ENCODE results near the gene SPATA46.

Gene SPATA46

DNA sequence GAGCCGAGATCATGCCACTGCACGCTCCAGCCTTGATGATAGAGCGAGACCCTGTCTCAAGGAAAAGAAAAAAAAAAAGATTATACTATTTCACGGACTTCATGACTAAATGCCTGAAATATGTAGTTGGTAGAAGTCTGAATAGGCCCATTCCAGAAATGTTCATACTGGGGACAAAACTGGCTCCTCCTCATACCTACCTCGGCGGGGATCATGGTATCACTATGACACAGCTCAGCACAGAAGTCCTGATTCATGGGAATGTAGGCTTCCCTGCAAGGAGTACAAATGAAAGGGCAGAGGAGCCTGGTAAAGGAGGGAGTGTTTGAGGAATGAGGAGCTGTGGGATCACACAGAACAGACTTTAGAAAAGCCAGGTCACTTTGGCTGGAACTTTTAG lies 5.0 kb downstream of the SPATA46 start:
- DNase-seq: no peak
- no peaks in the 10 kb centered on the region for H3K27me3 ChIP-seq (ENCODE audit: insufficient read depth, low read length, poor library complexity)
- H2BK120ac ChIP-seq (ENCODE audit: low read depth, low read length): no peak overlapping the region
- H4K8ac ChIP-seq (ENCODE audit: low read depth, low read length): no peak overlapping the region
- no peak overlapping the region for H2BK15ac ChIP-seq (replicated peaks; ENCODE audit: low read depth)
- no peak overlapping the region for H3K18ac ChIP-seq (ENCODE audit: low read length)
- no peaks in the 10 kb centered on the region for H3K4me1 ChIP-seq (ENCODE audit: control insufficient read depth, low read depth, low read length)
- H3K36me3 ChIP-seq (ENCODE audit: control insufficient read depth, insufficient read depth, low read length): no peaks in the 10 kb centered on the region
- H4K5ac ChIP-seq (ENCODE audit: low read length): no peak overlapping the region
- H3K23ac ChIP-seq (ENCODE audit: low read length): no peak overlapping the region
- H3K4ac ChIP-seq (ENCODE audit: low read depth, low read length): no peak overlapping the region
- no peaks in the 10 kb centered on the region for H3K79me2 ChIP-seq (ENCODE audit: control insufficient read depth, insufficient read depth, low read length)
- no peak overlapping the region for H2BK5ac ChIP-seq (ENCODE audit: low read length)
- no peak overlapping the region for H3K9ac ChIP-seq (ENCODE audit: low read length)
- H2AK5ac ChIP-seq (ENCODE audit: low read length): no peak overlapping the region
- no peak overlapping the region for H3K4me2 ChIP-seq (ENCODE audit: low read length)
- H3K27ac ChIP-seq (ENCODE audit: low read depth, low read length): no peak overlapping the region
- no peak overlapping the region for H3K56ac ChIP-seq (ENCODE audit: low read length)
- no peaks in the 10 kb centered on the region for H3K79me1 ChIP-seq (ENCODE audit: low read length)
- no peak overlapping the region for H3K4me3 ChIP-seq (ENCODE audit: low read length)
- no CpG with 5 or more reads among the region's 6 CpGs for WGBS (ENCODE audit: extremely low coverage, insufficient coverage, low lambda C conversion rate)

- Histone ChIP-seq H3K4ac (ENCODE audit: low read depth, low read length) (no peak overlapping the region), H3K4me3 (ENCODE audit: low read length) (no peak overlapping the region), H3K23ac (ENCODE audit: low read length) (no peak overlapping the region), H3K4me2 (ENCODE audit: low read length) (no peak overlapping the region), H2BK5ac (ENCODE audit: low read length) (no peak overlapping the region), H2BK15ac (replicated peaks; ENCODE audit: low read depth) (no peak overlapping the region), H3K9ac (ENCODE audit: low read length) (no peak overlapping the region), H3K56ac (ENCODE audit: low read length) (no peak overlapping the region), H3K79me1 (ENCODE audit: low read length) (no peaks in the 10 kb centered on the region), H3K27me3 (ENCODE audit: insufficient read depth, low read length, poor library complexity) (no peaks in the 10 kb centered on the region), H3K36me3 (ENCODE audit: control insufficient read depth, insufficient read depth, low read length) (no peaks in the 10 kb centered on the region), H3K27ac (ENCODE audit: low read depth, low read length) (no peak overlapping the region), H3K18ac (ENCODE audit: low read length) (no peak overlapping the region), H3K79me2 (ENCODE audit: control insufficient read depth, insufficient read depth, low read length) (no peaks in the 10 kb centered on the region), H4K5ac (ENCODE audit: low read length) (no peak overlapping the region), H2BK120ac (ENCODE audit: low read depth, low read length) (no peak overlapping the region), H3K4me1 (ENCODE audit: control insufficient read depth, low read depth, low read length) (no peaks in the 10 kb centered on the region), H4K8ac (ENCODE audit: low read depth, low read length) (no peak overlapping the region), H2AK5ac (ENCODE audit: low read length) (no peak overlapping the region)
- WGBS (ENCODE audit: extremely low coverage, insufficient coverage, low lambda C conversion rate): no CpG with 5 or more reads among the region's 3 CpGs
- no peak for DNase-seq
These were observed 5.9 kb downstream of the SPATA46 start for GRCh38 chr1:162370721-162371120.

DNA sequence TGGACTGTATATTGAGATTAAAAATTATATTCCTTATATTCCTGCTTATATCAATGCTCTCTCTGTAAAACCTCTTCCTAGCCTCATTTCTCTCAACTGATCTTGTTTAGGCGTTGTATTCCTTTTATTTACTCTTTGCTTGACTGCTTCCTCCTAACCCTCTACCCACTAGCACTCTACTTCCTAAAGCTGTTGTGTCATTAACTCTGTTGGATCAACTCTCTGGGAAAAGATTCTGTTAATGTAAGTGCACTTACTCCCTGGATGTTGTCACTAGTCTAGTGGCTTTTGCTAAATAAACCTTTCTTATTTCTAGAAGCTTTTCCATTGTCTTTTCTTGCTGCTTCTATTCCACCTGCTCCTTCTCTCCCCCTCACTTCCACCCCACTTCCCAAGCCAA lies 6.5 kb downstream of the SPATA46 start:
- no peak overlapping the region for H3K4me2 ChIP-seq (ENCODE audit: low read length)
- H3K27ac ChIP-seq (ENCODE audit: low read depth, low read length): no peak overlapping the region
- no peak overlapping the region for H2AK5ac ChIP-seq (ENCODE audit: low read length)
- no peaks in the 10 kb centered on the region for H3K4me1 ChIP-seq (ENCODE audit: control insufficient read depth, low read depth, low read length)
- H3K18ac ChIP-seq (ENCODE audit: low read length): no peak overlapping the region
- no peak overlapping the region for H3K56ac ChIP-seq (ENCODE audit: low read length)
- no CpG with 5 or more reads among the region's 1 CpG for WGBS (ENCODE audit: extremely low coverage, insufficient coverage, low lambda C conversion rate)
- H2BK15ac ChIP-seq (replicated peaks; ENCODE audit: low read depth): no peak overlapping the region
- H3K79me1 ChIP-seq (ENCODE audit: low read length): no peaks in the 10 kb centered on the region
- H3K4me3 ChIP-seq (ENCODE audit: low read length): no peak overlapping the region
- no peak overlapping the region for H4K5ac ChIP-seq (ENCODE audit: low read length)
- no peak overlapping the region for H2BK120ac ChIP-seq (ENCODE audit: low read depth, low read length)
- H3K36me3 ChIP-seq (ENCODE audit: control insufficient read depth, insufficient read depth, low read length): no peaks in the 10 kb centered on the region
- no peak overlapping the region for H3K23ac ChIP-seq (ENCODE audit: low read length)
- no peak overlapping the region for H3K9ac ChIP-seq (ENCODE audit: low read length)
- DNase-seq: no peak
- H4K8ac ChIP-seq (ENCODE audit: low read depth, low read length): no peak overlapping the region
- no peaks in the 10 kb centered on the region for H3K79me2 ChIP-seq (ENCODE audit: control insufficient read depth, insufficient read depth, low read length)
- no peak overlapping the region for H3K4ac ChIP-seq (ENCODE audit: low read depth, low read length)
- no peak overlapping the region for H2BK5ac ChIP-seq (ENCODE audit: low read length)
- no peaks in the 10 kb centered on the region for H3K27me3 ChIP-seq (ENCODE audit: insufficient read depth, low read length, poor library complexity)

DNA sequence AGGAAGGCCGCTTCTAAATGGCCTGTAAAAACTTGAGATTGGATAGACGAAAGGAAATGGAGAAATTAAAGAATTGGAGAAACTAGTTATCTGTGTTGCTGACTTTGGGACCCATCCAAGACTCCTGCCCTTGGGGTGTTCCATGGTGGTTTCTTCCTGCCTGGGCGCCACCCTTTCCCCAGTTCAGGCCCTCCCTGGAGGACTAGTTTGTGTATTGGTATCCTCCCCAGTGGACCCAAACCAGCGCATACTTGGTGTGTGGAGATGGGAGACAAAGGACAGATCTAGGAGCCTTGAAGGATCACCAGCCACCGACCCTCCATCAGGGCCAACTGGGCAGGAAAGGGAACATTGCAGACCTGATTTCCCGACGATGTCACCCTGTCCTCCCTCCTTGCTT lies 7.1 kb downstream of the SPATA46 start:
- no peak overlapping the region for H2BK120ac ChIP-seq (ENCODE audit: low read depth, low read length)

GRCh38 chr1:162368451-162368850 lies 8.2 kb downstream of the SPATA46 start:
- H3K79me1 ChIP-seq (ENCODE audit: low read length): no peaks in the 10 kb centered on the region
- no peaks in the 10 kb centered on the region for H3K79me2 ChIP-seq (ENCODE audit: control insufficient read depth, insufficient read depth, low read length)
- WGBS (ENCODE audit: extremely low coverage, insufficient coverage, low lambda C conversion rate): no CpG with 5 or more reads among the region's 4 CpGs
- no peak overlapping the region for H2BK5ac ChIP-seq (ENCODE audit: low read length)
- H3K27ac ChIP-seq (ENCODE audit: low read depth, low read length): no peak overlapping the region
- no peaks in the 10 kb centered on the region for H3K4me1 ChIP-seq (ENCODE audit: control insufficient read depth, low read depth, low read length)
- H3K27me3 ChIP-seq (ENCODE audit: insufficient read depth, low read length, poor library complexity): no peaks in the 10 kb centered on the region
- H2BK15ac ChIP-seq (replicated peaks; ENCODE audit: low read depth): no peak overlapping the region
- H3K4me2 ChIP-seq (ENCODE audit: low read length): no peak overlapping the region
- no peak overlapping the region for H2AK5ac ChIP-seq (ENCODE audit: low read length)
- no peak for DNase-seq
- H2BK120ac ChIP-seq (ENCODE audit: low read depth, low read length): no peak overlapping the region
- no peak overlapping the region for H3K4me3 ChIP-seq (ENCODE audit: low read length)
- H4K8ac ChIP-seq (ENCODE audit: low read depth, low read length): no peak overlapping the region
- no peak overlapping the region for H3K23ac ChIP-seq (ENCODE audit: low read length)
- no peak overlapping the region for H3K56ac ChIP-seq (ENCODE audit: low read length)
- no peaks in the 10 kb centered on the region for H3K36me3 ChIP-seq (ENCODE audit: control insufficient read depth, insufficient read depth, low read length)
- H3K4ac ChIP-seq (ENCODE audit: low read depth, low read length): no peak overlapping the region
- no peak overlapping the region for H3K18ac ChIP-seq (ENCODE audit: low read length)
- no peak overlapping the region for H4K5ac ChIP-seq (ENCODE audit: low read length)
- H3K9ac ChIP-seq (ENCODE audit: low read length): no peak overlapping the region

More for the DNA sequence above, 7.1 kb downstream of the SPATA46 start:
- Histone ChIP-seq H2AK5ac (ENCODE audit: low read length) (no peak overlapping the region), H3K56ac (ENCODE audit: low read length) (no peak overlapping the region), H3K4me1 (ENCODE audit: control insufficient read depth, low read depth, low read length) (no peaks in the 10 kb centered on the region), H3K18ac (ENCODE audit: low read length) (no peak overlapping the region), H3K79me2 (ENCODE audit: control insufficient read depth, insufficient read depth, low read length) (no peaks in the 10 kb centered on the region), H2BK5ac (ENCODE audit: low read length) (no peak overlapping the region), H3K4me3 (ENCODE audit: low read length) (no peak overlapping the region), H3K4ac (ENCODE audit: low read depth, low read length) (no peak overlapping the region), H3K27me3 (ENCODE audit: insufficient read depth, low read length, poor library complexity) (no peaks in the 10 kb centered on the region), H3K9ac (ENCODE audit: low read length) (no peak overlapping the region), H4K8ac (ENCODE audit: low read depth, low read length) (no peak overlapping the region), H4K5ac (ENCODE audit: low read length) (no peak overlapping the region), H3K23ac (ENCODE audit: low read length) (no peak overlapping the region), H3K36me3 (ENCODE audit: control insufficient read depth, insufficient read depth, low read length) (no peaks in the 10 kb centered on the region), H3K27ac (ENCODE audit: low read depth, low read length) (no peak overlapping the region), H3K4me2 (ENCODE audit: low read length) (no peak overlapping the region), H3K79me1 (ENCODE audit: low read length) (no peaks in the 10 kb centered on the region), H2BK15ac (replicated peaks; ENCODE audit: low read depth) (no peak overlapping the region)
- WGBS (ENCODE audit: extremely low coverage, insufficient coverage, low lambda C conversion rate): no CpG with 5 or more reads among the region's 7 CpGs
- DNase-seq: no peak

DNA sequence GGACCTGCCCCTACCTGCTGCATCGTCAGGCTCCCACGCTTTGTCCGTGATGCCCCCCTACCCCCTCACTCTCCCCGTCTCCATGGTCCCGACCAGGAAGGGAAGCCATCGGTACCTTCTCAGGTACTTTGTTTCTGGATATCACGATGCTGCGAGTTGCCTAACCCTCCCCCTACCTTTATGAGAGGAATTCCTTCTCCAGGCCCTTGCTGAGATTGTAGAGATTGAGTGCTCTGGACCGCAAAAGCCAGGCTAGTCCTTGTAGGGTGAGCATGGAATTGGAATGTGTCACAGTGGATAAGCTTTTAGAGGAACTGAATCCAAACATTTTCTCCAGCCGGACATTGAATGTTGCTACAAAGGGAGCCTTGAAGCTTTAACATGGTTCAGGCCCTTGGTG lies 8.9 kb downstream of the SPATA46 start:
- no peak overlapping the region for H4K8ac ChIP-seq (ENCODE audit: low read depth, low read length)
- no CpG with 5 or more reads among the region's 10 CpGs for WGBS (ENCODE audit: extremely low coverage, insufficient coverage, low lambda C conversion rate)
- H3K18ac ChIP-seq (ENCODE audit: low read length): no peak overlapping the region
- H3K27ac ChIP-seq (ENCODE audit: low read depth, low read length): no peak overlapping the region
- H3K4ac ChIP-seq (ENCODE audit: low read depth, low read length): no peak overlapping the region
- H3K23ac ChIP-seq (ENCODE audit: low read length): no peak overlapping the region
- H3K56ac ChIP-seq (ENCODE audit: low read length): no peak overlapping the region
- no peak overlapping the region for H3K9ac ChIP-seq (ENCODE audit: low read length)
- H3K4me3 ChIP-seq (ENCODE audit: low read length): no peak overlapping the region
- H3K79me2 ChIP-seq (ENCODE audit: control insufficient read depth, insufficient read depth, low read length): no peaks in the 10 kb centered on the region
- H3K27me3 ChIP-seq (ENCODE audit: insufficient read depth, low read length, poor library complexity): no peaks in the 10 kb centered on the region
- no peak overlapping the region for H4K5ac ChIP-seq (ENCODE audit: low read length)
- H2BK120ac ChIP-seq (ENCODE audit: low read depth, low read length): no peak overlapping the region
- H3K79me1 ChIP-seq (ENCODE audit: low read length): no peaks in the 10 kb centered on the region
- no peaks in the 10 kb centered on the region for H3K36me3 ChIP-seq (ENCODE audit: control insufficient read depth, insufficient read depth, low read length)
- H2BK15ac ChIP-seq (replicated peaks; ENCODE audit: low read depth): no peak overlapping the region
- H3K4me2 ChIP-seq (ENCODE audit: low read length): no peak overlapping the region
- H2AK5ac ChIP-seq (ENCODE audit: low read length): no peak overlapping the region
- DNase-seq: no peak
- H2BK5ac ChIP-seq (ENCODE audit: low read length): no peak overlapping the region
- no peaks in the 10 kb centered on the region for H3K4me1 ChIP-seq (ENCODE audit: control insufficient read depth, low read depth, low read length)

Data from mesendoderm (in vitro differentiated cells).